Neural progenitor cell (in vitro differentiated cells): ENCODE data around the gene NCOA6. TPM values are rescaled to one million over a fixed set of nuclear protein-coding genes. Genes with fewer than 3 reads are reported as not detected.
A peak's percentile ranks its signal among the peaks of the same experiment; 100 is the strongest.

Source experiments
- DNase-seq: peaks from one replicate; pipeline ENCODE4 v3.0.0-alpha.2; 2016; ENCODE audit warnings: low spot score
- H2AFZ ChIP-seq: fragments of 200-600 bp; sonication (generic); replicated peaks from 2 replicates; pipeline ENCODE4 v1.6.1; 2016; ENCODE audit warnings: antibody characterized with exemption
- H3F3A ChIP-seq: fragments of 200-600 bp; sonication (generic); 2 replicates; pipeline ENCODE4 v1.6.1; 2016; ENCODE audit warnings: antibody characterized with exemption, low read depth
- H3K27ac ChIP-seq: fragments of 200-600 bp; sonication (generic); 2 replicates; pipeline ENCODE4 v1.5.1; 2016; ENCODE audit warnings: mild to moderate bottlenecking
- H3K27me3 ChIP-seq: fragments of 200-600 bp; sonication (generic); 2 replicates; pipeline ENCODE4 v1.6.1; 2016; ENCODE audit warnings: mild to moderate bottlenecking, moderate library complexity
- H3K36me3 ChIP-seq: fragments of 200-600 bp; sonication (generic); 2 replicates; pipeline ENCODE4 v1.5.1; 2016
- H3K4me1 ChIP-seq: fragments of 200-600 bp; sonication (generic); 2 replicates; pipeline ENCODE4 v1.6.1; 2016; ENCODE audit warnings: mixed run types
- H3K4me2 ChIP-seq: fragments of 200-600 bp; sonication (generic); 2 replicates; pipeline ENCODE4 v1.6.1; 2016
- H3K4me3 ChIP-seq: fragments of 200-600 bp; sonication (generic); 2 replicates; pipeline ENCODE4 v1.5.1; 2016
- H3K79me2 ChIP-seq: fragments of 200-600 bp; sonication (generic); 2 replicates; pipeline ENCODE4 v1.6.1; 2016; ENCODE audit warnings: low read depth
- H3K9ac ChIP-seq: fragments of 200-600 bp; sonication (generic); 2 replicates; pipeline ENCODE4 v1.6.1; 2016
- H3K9me3 ChIP-seq: fragments of 200-600 bp; sonication (generic); 2 replicates; pipeline ENCODE4 v1.5.1; 2016; ENCODE audit warnings: low read depth
- H4K20me1 ChIP-seq: fragments of 200-600 bp; sonication (generic); 2 replicates; pipeline ENCODE4 v1.6.1; 2016; ENCODE audit warnings: low read depth
- H3K27ac Mint-ChIP-seq: 3 replicates; pipeline ENCODE4 v1.8.0; 2021; ENCODE audit warnings: mixed read lengths
- H3K27me3 Mint-ChIP-seq: 2 replicates; pipeline ENCODE4 v1.8.0; 2022; ENCODE audit warnings: low read depth, mild to moderate bottlenecking, inconsistent platforms, moderate library complexity, mixed read lengths; ENCODE audit not compliant: insufficient read depth
- H3K36me3 Mint-ChIP-seq: 3 replicates; pipeline ENCODE4 v1.8.0; 2021; ENCODE audit warnings: mixed read lengths
- H3K4me1 Mint-ChIP-seq: 3 replicates; pipeline ENCODE4 v1.8.0; 2021; ENCODE audit warnings: mixed read lengths
- H3K4me3 Mint-ChIP-seq: 3 replicates; pipeline ENCODE4 v1.8.0; 2021; ENCODE audit warnings: mild to moderate bottlenecking, moderate library complexity, mixed read lengths
- H3K9me3 Mint-ChIP-seq: 3 replicates; pipeline ENCODE4 v1.8.0; 2020; ENCODE audit warnings: mixed read lengths
- CTCF ChIP-seq: fragments of 200-600 bp; sonication (generic); IDR thresholded peaks from 2 replicates; pipeline ENCODE4 v1.5.1; 2017; ENCODE audit warnings: antibody characterized with exemption, mild to moderate bottlenecking
- EZH2 ChIP-seq: fragments of 200-600 bp; sonication (generic); IDR thresholded peaks from 2 replicates; pipeline ENCODE4 v1.6.1; 2017; ENCODE audit warnings: antibody characterized with exemption, mild to moderate bottlenecking, moderate library complexity
- EZH2phosphoT487 ChIP-seq: fragments of 200-600 bp; sonication (generic); IDR thresholded peaks from 2 replicates; pipeline ENCODE4 v1.6.1; 2017; ENCODE audit warnings: antibody characterized with exemption
- total RNA-seq: library from RNA; depleted of rRNA; stranded (reverse); fragments of >200 nt; gene quantifications from 2 replicates; pipeline ENCODE4 v1.2.3, GENCODE V29; 2015; ENCODE audit warnings: low replicate concordance

The NCOA6 gene
- total RNA-seq, 1 donor from 2014 or later = 14.3 TPM

DNA sequence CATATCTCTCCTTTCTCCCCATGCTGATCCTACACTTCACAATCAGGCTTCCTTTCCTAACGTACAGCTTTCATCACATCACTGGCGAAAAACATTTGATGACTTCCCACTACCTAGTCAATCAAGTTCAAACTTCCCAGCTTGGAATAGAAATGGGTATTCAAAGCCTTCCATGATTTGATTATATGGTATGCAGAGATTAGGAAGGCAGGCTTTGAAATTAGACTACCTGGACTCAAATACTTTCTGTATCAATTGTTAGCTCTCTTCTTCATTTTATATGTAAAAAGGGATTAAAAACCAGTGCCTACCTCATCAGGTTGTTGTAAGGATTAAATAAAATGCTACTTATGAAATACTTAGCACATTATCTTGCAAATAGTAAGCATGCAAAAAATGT is 7.7 kb downstream of the NCOA6 start:
- Histone ChIP-seq H3K9me3 (no peaks in the 10 kb centered on the region), H3K36me3 (no peaks in the 10 kb centered on the region), H3F3A (peaks cover 3% of the 10 kb centered on the region), H3K79me2 (peaks cover 96% of the 10 kb centered on the region), H2AFZ (no peak overlapping the region), H3K9ac (no peak overlapping the region), H3K27me3 (no peaks in the 10 kb centered on the region), H4K20me1 (peaks cover 61% of the 10 kb centered on the region), H3K27ac (no peak overlapping the region), H3K4me3 (no peak overlapping the region), H3K4me2 (peak overlapping the region; percentile 38), H3K4me1 (peaks cover 4% of the 10 kb centered on the region)
- Mint-ChIP-seq H3K4me3 (no peak overlapping the region), H3K27me3 (peaks cover 2% of the 10 kb centered on the region), H3K27ac (no peak overlapping the region), H3K36me3 (peaks cover 19% of the 10 kb centered on the region), H3K9me3 (no peaks in the 10 kb centered on the region), H3K4me1 (peaks cover 17% of the 10 kb centered on the region)
- no peak for DNase-seq
- TF ChIP-seq EZH2 = no peak
- TF ChIP-seq EZH2phosphoT487 = no peak
- no peak for TF ChIP-seq CTCF

DNA sequence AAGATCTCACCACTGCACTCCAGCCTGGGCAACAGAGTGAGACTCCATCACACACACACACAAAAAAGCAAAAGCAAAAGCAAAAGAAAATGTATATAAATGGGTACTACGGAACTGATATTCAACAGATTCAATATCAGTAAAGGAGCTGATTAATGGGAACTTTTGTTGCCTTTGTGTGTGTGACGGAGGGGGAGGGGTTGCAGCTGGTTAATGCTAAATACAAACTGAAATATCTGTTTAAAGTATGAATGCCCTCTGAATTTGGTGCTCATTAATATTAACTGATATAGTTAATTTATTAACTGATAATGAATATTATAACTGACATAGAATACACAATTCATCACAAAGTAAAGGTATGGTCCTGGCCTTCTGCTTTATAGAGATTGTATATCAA is 8.4 kb downstream of the NCOA6 start:
- Mint-ChIP-seq H3K9me3 (no peaks in the 10 kb centered on the region), H3K4me1 (peaks cover 17% of the 10 kb centered on the region), H3K27me3 (peaks cover 2% of the 10 kb centered on the region), H3K36me3 (peaks cover 15% of the 10 kb centered on the region), H3K27ac (no peak overlapping the region), H3K4me3 (no peak overlapping the region)
- Histone ChIP-seq H3K27me3 (no peaks in the 10 kb centered on the region), H3K4me2 (peak overlapping the region; percentile 38), H3F3A (peaks cover 3% of the 10 kb centered on the region), H4K20me1 (peaks cover 57% of the 10 kb centered on the region), H2AFZ (no peak overlapping the region), H3K9ac (no peak overlapping the region), H3K36me3 (no peaks in the 10 kb centered on the region), H3K9me3 (no peaks in the 10 kb centered on the region), H3K27ac (no peak overlapping the region), H3K79me2 (peaks cover 96% of the 10 kb centered on the region), H3K4me1 (peaks cover 4% of the 10 kb centered on the region), H3K4me3 (no peak overlapping the region)
- TF ChIP-seq CTCF = no peak
- no peak for TF ChIP-seq EZH2
- TF ChIP-seq EZH2phosphoT487 = no peak
- DNase-seq = no peak

DNA sequence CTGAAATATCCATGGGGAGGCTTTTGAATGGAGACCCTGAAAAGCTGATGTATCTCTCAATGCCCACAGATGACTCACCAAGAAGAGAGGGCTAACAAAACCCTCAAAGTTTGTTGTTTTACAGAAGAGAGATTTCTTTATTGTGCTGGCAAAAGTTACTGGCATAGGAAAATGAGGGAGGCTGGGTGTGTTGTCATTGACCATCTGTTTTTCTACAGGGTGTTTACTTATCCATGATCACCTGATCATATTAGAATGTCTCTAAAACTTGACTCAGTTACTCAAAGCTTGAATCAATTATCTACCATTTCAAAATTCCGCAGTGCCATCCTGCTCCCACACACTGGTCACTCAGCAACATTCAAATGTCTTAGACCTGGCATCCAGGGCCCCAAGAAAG is 9.8 kb downstream of the NCOA6 start:
- Histone ChIP-seq H3K79me2 (peaks cover 98% of the 10 kb centered on the region), H3K9me3 (no peaks in the 10 kb centered on the region), H3K27me3 (no peaks in the 10 kb centered on the region), H3K4me1 (peaks cover 4% of the 10 kb centered on the region), H3K4me2 (no peak overlapping the region), H3K27ac (no peak overlapping the region), H3K9ac (no peak overlapping the region), H3K36me3 (no peaks in the 10 kb centered on the region), H4K20me1 (peaks cover 50% of the 10 kb centered on the region), H2AFZ (no peak overlapping the region), H3K4me3 (no peak overlapping the region), H3F3A (peaks cover 3% of the 10 kb centered on the region)
- TF ChIP-seq EZH2 (no peak), EZH2phosphoT487 (no peak), CTCF (no peak)
- Mint-ChIP-seq H3K4me3 (no peak overlapping the region), H3K4me1 (peaks cover 17% of the 10 kb centered on the region), H3K27ac (no peak overlapping the region), H3K9me3 (no peaks in the 10 kb centered on the region), H3K27me3 (peaks cover 2% of the 10 kb centered on the region), H3K36me3 (peaks cover 12% of the 10 kb centered on the region)
- no peak for DNase-seq
